ENCODE results near the gene COMT.
A peak's percentile ranks its signal among the peaks of the same experiment; 100 is the strongest.

DNA sequence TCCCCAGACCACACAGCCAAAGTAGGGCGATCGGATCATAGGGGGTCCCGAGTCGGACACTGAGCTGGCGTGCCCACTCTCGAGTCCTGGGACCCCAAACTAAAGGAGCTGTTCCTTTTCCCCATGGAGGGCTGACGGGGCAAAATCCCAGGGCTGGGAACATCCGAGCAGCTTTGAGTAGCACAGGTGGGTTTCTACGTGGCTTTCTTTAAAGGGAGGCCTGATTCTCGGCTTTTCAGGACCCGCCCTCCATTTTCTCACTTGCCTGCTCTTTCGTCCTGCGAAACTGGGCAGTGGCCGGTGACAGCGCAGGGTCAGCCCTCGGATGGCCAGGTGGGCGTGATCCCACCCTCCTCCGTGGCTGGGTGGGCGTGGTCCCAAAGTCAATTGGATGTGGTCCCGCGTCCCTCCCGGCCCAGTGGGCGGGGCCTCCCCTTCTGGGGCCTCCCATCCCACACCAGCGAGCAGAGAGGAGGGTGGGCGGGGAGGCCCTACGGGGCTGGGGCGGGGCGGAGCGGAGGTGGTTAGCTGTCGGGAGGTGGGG is 17.5 kb downstream of the COMT start:
- peak in 2 of 3 donors; percentile 22 to 45 for TF ChIP-seq POLR2AphosphoS5 (IDR thresholded peaks at IDR 0.05)
- TF ChIP-seq POLR2A (IDR thresholded peaks at IDR 0.05): no peak
- TF ChIP-seq, protein P1, sequence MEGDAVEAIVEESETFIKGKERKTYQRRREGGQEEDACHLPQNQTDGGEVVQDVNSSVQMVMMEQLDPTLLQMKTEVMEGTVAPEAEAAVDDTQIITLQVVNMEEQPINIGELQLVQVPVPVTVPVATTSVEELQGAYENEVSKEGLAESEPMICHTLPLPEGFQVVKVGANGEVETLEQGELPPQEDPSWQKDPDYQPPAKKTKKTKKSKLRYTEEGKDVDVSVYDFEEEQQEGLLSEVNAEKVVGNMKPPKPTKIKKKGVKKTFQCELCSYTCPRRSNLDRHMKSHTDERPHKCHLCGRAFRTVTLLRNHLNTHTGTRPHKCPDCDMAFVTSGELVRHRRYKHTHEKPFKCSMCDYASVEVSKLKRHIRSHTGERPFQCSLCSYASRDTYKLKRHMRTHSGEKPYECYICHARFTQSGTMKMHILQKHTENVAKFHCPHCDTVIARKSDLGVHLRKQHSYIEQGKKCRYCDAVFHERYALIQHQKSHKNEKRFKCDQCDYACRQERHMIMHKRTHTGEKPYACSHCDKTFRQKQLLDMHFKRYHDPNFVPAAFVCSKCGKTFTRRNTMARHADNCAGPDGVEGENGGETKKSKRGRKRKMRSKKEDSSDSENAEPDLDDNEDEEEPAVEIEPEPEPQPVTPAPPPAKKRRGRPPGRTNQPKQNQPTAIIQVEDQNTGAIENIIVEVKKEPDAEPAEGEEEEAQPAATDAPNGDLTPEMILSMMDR (IDR thresholded peaks at IDR 0.05): no peak
